NCI-H2081 (cell line): ENCODE results near the gene GPR108.
"Not testable (repeated sequence)": the region's sequence is repeated elsewhere in the genome, so short reads cannot be mapped to it uniquely, and the experiment has no call there.

ENCODE experiments used
- DNase-seq, 2 experiments: peaks; one replicate each; lab custom pipeline; 2025; lab: John Stamatoyannopoulos, UW

The GPR108 gene

DNA sequence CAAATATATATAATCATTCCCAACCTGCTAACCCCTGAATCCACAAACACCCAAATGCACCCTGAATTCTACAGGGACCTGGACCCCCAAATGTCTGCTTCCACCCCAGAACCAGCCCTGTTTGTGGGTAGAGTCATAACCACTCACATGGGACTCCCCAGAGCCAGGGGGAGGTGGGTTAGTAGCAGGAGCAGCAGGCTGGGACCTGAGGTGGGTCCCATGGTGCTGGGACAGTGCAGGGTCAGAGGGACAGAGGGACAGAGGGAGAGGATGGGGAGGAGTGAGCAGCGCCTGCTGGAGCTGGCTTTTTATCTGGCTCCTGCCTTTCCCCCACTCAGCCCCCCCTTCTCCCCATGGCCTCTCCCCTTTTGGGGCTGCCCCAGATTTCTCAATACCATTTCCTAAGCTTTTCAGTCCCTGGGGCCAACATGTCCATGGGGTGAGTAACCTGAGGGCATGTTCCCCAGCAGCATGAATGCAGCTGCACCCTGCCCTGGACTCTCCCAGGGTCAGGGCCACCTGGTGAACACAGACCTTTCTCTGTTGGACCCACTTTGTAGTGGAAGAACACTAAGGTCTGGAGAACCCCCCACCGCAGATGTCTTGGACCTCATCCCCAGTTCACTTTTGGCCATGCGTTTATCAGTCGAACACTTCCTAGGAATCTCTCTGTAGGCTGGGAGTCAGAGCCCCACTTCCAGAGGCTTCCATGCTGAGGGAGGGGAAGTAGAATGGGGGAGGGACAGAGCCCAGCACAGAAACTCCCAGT is 16.8 kb downstream of the GPR108 start, which contains the start of gene C3:
C3 (minus strand) TSS at position 282 of the 769 bp plus-strand sequence; CDS start at position 221, 61 bp downstream.
- DNase-seq = no peak

DNA sequence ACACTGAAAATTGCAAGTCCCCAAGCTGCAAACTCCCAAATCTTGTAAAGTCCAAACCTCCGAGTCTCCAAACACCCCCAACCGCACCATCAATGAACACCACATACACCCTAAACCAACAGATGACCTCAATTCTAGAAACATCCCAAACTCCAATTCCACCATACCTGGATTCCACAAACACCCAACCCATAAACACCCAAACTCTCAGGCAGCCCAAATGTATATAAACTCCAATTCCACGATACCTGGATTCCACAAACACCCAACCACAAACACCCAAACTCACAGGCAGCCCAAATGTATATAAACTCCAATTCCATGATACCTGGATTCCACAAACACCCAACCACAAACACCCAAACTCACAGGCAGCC is 17.4 kb downstream of the GPR108 start:
- no peak for DNase-seq

DNA sequence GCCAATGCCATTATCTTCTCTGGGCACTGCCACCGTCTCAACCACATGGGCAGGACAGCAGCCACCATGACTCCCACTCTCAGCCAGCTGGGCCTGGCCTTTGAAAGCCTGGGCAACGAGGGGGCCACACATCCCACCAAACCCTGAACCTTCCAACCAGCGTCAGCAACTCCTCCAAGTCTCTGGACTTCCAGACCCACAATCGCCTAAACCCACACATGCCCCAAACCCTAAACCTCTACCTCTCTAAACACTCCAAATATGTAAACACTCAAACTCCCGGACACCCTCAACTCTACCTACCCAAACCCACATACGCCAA is 17.9 kb downstream of the GPR108 start:
- DNase-seq = no peak

DNA sequence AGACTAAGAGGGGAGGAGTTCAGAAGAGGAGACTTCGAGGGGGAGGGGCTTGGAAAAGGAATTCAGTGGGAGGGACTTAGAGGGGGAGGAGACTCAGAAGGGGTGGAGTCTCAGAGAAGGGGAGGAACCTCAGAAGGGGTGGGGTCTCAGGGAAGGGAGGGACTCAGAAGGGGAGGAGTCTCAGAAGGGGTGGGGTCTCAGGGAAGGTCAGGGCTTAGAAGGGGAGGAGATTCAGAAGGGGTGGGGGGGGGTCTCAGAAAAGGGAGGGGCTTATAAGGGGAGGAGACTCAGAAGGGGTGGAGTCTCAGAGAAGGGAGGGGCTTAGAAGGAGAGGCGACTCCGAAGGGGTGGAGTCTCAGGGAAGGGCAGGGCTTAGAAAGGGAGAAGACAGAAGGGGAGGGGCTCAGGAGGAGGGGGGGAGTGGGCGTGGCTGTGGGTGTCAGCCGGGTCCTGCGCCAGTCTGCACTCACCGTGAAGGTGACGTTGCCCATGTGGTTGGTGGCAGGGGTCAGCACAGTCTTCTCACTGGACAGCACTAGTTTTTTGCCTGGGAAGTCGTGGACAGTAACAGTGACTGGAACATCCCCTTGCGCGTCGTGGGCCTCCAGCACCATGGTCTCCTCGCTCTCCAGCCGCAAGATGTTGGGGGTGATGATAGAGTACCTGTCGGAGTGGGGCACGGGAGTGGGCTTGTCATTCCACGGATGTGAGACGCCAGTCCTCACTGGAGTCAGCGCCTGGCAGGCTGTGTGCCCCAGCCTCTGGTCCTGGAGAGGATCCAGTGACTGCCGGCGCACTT is 18.4 kb downstream of the GPR108 start:
- DNase-seq = no peak

DNA sequence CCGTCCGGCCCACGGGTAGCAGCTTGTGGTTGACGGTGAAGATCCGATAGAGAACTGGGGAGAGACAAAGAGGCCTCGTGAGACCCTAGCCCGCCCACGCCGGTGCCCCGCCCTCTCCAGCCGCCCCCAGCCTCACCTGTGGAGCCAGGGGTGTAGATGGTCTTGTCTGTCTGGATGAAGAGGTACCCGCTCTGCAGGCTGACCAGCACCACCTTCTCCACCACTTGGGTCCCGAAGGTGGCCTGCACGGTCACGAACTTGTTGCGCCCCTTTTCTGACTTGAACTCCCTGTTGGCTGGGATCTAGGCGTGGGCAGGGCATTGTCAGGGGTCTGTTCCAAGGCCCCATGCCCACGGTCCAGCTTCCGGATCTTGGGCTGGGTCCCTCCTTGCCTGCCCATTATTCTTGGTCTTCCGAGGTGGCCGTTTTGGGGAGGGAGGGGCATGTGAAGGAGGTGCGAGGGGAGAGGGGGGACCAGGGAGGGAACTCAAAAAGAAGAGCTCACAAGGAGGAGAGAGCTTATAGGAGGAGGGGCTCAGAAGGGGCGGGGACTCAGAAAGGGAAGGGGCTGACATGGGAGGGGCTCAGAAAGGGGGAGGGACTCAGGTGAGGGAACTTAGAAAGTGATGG is 19.2 kb downstream of the GPR108 start:
- no peak for DNase-seq

DNA sequence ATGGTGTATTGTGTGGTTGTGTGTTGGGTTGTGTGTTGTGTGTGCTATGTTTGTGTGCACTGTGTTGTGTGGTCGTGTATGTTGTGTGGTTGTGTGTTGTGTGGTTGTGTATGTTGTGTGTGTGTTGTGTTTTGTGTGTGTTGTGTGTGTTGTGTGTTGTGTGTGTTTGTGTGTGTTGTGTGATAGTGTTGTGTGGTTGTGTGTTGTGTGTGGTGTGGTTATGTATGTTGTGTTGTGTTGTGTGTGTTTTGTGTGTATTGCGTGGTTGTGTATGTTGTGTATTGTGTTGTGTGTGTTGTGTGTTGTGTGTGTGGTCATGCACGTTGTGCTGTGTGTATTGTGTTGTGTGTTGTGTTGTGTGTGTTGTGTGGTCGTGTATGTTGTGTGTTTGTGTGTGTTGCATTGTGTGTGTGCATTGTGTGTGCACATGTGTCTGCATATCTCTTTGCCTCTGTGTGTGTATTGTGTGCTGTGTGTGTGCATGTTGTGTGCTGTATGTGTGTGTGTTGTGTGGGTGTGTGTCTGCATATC is 19.9 kb downstream of the GPR108 start:
- no peak for DNase-seq

DNA sequence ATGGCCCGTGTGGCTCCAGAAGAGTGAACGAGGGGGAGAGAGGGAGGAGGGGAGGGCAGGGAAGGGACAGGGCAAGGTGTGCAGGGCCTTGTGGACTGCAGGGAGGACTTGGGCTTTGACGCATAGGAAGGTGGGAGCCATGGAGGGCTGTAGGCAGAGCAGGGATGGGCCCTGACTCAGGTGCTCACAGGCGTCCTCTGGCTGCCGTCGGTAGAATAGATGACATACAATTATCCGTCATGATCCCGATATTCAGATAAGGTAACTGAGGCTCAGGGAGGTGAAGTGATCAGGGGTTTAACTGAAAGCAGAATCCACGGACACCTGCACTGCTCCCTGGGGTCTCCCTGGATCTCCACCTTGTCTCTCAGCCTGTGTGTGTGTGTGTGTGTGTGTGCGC is 20.3 kb downstream of the GPR108 start:
- no peak for DNase-seq

DNA sequence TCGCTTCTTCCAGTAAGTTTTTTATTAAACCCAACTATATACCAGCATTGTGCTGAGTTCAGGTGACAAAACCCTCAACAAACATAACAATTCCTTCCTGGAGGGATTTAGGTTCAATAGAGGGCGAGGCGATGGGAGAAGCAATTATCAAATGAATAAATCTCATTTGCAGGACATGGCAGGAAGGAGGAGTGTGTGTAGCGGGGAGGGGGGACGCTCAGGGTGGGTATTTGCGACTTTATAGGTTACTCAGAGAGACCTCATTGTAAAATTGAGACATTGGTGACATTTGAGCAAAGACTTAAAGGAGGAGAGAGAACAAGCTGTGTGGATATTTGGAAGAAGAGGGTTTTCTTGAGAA is 20.8 kb downstream of the GPR108 start:
- no peak for DNase-seq

DNA sequence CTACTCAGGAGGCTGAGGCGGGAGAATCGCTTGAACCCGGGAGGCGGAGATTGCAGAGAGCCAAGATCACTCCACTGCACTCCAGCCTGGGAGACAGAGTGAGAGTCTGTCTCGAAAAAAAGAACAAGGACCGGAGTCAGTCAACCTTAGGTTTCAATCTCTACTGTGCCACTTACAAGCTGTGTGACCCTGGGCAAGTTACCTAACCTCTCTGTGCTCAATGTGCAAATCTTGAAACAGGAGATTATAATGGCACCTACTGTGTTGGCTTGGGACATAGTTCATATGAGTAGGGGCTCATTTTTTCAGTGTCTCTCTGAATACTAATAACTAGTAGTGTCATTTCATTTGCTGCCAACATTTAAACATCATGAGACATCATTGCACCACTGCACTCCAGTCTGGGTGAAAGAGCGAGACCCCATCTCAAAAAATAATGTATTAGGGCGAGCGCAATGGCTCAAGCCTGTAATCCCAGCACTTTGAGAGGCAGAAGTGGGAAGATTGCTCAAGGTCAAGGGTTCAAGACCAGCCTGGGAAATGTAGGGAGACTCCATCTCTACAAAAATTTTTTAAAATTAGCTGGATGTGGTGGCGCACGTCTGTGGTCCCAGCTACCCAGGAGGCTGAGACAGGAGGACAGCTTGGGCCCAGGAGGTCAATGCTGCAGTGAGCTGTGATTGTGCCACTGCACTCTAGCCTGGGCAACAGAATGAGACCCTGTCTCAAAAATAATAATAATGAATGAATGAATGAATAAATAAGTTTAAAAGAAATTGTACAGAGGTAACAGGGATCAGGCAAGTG is 22.4 kb downstream of the GPR108 start:
- DNase-seq = no peak

DNA sequence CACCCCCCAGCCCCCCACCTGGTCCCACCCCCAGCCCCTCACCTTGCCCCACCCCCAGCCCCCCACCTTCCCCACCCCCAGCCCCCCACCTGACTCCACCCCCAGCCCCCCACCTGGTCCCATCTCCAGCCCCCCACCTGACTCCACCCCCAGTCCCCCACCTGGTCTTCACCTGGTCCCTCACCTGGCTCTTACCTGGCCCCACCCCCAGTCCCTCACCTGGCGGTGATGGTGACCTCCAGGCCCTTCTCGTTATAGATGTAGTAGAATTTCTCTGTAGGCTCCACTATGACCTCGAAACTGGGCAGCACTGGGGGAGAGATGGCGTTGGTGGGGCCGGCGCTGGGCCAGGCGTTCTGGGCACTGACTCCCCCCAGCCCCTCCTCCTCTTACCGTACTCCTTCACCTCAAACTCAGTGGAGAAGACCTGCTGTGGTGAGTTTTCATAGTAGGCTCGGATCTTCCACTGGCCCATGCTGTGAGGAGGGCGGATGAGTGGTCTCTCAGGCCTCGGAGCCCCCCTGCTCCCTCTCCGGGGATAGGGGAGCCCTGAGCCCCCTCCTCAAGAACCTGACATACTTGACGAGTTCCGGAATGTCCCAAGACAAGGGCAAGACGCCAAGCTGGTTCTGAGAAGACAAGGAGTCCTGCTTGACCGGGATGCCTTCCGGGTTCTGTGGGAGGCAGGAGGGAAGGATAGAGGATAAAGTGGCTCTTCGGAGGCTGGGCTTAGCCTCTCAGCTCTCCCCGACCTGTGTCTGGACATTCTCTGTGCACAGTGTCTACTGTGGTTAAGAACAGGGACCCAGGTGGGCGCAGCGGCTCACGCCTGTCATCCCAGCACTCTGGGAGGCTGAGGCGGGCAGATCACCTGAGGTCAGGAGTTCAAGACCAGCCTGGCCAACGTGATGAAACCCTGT is 23.3 kb downstream of the GPR108 start:
- no peak for DNase-seq

DNA sequence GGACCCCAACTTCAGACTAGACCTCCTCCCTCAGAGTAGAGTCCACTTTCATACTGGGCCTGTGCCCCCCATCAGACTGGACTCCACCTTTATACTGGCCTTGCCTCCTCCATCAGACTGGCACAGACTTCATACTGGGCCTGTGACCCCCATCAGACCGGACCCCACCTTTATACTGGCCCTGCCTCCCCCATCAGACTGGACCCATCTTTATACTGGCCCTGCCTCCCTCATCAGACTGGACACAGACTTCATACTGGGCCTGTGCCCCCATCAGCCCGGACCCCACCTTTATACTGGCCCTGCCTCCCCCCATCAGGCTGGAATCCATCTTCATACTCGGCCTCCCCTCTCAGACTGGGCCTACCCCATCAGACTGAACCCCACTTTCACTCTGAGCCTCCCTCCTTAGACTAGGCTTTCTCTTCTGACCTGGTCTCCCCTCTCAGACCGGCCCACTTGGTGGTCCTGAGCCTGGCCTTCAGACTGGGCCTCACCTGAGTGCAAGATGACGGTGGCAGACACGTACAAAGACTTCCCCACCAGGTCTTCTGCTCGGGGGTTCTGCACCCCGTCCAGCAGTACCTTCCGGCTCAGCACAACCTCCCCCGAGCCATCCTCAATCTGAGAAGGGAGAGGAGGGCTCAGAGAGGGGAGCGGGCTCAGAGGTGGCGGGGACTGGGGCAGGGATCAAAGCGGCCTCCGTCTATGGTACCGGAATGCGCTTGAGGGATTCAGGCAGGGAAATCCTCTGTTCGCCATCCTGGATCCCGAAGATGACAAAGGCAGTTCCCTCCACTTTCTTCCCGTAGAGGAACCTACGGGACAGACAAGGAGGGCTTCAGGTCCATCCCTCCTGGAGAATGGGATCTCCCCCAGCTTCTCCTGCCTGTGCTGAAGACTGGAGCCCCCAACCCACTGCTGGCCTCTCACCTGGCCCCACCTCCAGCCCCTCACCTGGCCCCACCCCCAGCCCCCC is 24.4 kb downstream of the GPR108 start:
- DNase-seq = no peak

DNA sequence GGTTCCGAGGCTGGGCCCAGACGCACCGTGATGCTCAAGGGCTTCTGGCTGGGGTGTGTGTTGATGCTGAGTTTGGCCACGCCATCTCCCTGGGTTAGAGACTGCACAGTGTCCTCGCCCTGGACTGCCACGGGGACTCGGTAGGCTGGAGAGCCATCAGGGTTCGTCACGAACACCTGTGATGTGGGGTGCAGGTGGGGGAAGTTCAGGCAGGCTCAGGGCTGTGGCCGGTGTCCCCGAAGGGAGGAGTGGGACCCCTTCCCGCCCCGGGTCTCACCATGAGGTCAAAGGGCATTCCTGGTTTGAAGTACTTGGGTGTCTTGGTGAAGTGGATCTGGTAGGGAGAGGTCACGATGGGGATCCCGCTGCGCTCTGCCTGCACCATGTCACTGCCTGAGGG is 25.1 kb downstream of the GPR108 start:
- DNase-seq = no peak

DNA sequence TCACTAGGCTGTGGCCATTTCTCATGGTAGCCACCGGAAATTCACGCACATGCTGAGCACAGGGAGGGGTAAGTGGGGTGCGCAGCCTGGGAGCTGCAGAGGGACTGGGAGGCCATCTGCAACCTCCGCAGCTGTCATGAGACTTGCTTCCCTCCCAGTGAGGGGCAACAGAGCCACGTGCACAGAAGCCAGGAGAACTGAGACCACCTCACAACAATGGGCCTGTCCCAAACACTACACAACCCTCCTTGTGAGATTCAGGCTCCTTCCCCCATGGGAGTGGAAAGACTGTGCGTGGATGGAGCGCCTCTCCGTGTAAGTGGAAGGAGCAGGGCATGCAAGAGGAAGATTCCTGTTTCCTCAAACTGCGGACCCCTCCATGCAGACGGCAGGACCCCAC is 25.8 kb downstream of the GPR108 start:
- DNase-seq = no peak

DNA sequence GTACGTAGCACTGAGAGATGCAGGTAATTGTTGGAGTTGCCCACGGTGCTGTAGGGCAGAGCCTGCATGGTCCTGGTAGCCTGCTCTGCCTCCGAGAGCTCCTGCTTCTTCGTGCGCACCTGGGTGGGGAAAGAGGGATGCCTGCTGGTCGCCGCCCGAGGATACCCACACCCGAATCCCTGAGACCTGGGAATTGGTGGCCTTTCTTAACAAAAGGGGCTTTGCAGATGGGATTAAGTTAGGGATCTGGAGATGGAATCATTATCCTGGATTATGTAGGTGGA is 26.4 kb downstream of the GPR108 start:
- no peak for DNase-seq

DNA sequence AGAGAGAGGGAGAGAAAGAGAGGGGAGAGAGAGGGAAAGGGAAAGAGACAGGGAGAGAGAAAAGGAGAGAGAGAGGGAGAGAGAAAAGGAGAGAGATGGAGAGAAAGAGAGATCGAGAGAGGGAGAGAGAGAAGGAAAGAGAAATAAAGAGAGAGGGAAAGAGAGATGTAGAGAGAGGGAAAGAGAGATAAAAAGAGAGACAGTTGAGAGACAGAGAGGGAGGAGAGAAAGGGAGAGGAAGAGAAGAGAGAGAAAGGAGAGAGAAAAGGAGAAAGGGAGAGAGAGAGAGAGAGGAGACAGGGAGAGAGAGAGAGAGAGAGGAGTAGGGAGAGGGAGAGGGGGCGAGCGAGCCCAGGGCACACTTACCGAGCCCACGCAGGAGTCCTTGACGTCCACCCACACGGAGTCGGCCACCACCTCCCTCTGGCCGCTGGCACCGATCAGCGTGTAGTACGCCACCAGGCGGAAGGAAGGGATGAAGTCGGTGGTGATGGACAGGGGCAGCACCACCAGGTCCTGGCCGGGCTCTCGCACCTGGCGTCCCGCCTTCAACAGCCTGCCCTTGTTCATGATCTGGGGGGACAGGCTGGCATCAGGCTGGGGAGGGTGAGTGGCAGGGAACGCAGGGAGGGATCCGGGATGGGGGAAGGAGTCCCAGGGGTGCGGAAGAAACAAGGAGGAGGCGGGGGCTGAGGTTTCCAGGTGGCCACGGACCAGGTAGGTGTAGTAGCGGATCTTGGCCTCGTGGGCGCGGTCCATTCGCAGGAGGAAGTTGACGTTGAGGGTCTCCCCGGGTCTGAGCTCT is 26.9 kb downstream of the GPR108 start:
- no peak for DNase-seq

DNA sequence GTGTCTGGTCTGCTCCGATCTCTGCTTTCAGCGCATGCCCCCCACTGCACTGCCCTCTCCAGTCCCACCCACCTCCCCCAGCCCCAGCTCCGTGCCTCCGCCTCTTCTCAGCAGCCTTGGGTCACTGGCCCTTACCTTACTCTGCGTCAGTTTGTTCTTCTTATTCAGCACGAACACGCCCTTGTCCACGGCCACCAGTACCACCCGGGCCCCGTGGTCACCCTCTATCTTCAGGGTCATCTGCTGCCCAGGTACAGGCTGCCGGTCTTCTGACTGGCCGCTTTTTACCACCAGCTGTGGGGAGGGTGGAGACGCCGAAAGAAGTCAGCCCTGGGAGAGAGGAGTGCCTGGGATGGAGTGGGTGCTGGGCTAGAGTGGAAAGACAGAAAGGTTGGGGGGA is 27.8 kb downstream of the GPR108 start:
- no peak for DNase-seq

DNA sequence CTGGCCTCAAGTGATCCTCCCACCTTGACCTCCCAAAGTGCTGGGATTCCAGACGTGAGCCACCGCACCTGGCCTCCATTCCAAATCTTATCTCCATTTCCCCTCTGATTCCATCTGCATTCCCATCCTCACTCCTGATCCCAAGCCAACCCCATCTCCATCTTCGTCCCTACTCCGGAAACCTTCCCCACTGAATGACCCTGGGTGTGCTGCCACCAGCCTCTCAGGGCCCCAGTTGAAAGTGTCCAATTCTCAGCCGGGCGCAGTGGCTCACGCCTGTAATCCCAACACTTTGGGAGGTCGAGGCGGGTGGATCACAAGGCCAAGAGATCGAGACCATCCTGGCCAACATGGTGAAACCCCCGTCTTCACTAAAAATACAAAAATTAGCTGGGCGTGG is 28.5 kb downstream of the GPR108 start:
- DNase-seq = not testable (repeated sequence)

DNA sequence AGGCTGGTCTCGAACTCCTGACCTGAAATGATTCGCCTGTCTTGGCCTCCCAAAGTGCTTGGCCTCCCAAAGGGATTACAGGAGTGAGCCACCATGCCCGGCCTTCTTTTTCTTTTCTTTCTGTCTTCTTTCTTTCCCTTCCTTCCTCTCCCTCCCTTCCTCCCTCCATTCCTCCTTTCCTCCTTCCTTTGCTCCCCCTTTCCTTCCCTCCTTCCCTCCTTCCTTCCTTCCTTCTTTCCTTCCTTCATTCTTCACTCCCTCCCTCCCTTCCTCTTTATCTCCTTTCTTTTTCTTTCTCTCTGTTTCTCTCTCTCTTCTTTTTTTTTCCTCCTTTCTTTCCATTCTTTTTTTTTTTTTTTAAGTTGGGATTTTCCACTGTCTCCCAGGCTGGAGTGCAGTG is 29.0 kb downstream of the GPR108 start:
- no peak for DNase-seq

DNA sequence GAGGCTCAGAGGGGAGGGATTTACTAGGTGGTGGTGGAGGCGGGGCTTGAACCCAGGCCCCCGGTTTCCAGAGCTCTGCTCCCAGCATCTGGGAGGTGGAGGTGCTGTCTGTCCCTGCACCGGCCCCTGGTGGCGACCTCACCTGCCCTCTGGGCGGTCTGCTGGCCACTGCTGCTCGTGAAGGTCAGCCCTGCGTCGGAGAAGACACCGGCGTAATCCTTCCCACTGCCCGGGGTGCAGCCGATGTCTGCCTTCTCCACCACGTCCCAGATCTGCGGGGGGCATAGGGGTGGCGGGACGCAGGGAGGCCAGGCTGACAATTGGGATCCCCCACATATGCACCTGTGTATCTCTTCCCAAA is 29.7 kb downstream of the GPR108 start:
- DNase-seq = no peak
